ENCODE results near the gene GMDS.

Gene GMDS

DNA sequence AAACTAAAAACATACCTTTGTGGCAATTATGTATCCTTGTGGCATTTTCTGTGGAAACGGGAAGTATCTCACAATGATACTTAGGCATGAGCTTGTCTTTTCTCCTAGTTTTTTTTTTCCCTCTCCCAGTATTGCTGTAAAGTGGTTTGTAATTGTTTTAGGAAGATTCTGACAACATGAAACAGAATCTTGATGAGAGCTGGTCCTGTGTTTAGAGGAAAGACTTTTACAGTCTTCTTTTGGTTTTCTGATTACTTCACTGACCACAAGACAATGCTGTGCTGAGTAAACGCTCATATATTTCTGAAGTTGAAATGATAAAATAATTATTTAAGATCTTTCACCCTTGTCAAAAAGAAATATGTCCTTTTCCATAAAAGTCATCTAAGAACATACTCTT, 434.5 kb downstream of the GMDS start:
- no peak for DNase-seq (ENCODE audit: low read depth)

DNA sequence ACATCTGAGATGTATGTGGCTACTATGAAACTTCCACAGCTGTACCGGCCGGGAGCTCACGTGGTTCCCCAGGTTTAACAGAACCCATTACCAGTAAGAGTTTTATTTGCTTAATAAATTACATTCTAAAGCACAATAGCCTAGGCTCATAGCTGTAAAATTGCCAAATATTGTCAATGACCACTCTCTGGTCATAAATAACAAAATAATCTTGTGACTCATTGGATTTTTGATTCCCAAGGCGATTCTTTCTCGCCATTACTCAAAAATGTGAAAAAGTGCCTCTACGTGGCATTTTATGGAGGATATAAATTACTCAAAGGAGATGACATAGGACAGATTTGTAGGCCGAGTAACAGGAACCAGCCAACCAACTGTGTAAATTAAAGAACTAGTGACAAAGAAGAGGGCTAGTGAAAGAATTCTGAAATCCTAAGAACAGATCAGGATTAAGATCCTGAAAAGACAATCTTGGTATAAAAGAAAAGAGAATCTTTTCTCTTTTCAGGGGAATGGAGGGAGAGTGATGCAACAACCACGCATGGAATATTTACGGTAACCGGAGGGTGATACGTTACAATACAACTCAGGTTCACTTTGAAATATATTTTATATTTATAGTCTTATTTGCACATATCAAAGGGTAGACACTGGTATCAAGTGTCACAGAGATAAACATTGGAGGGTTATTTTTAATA, 436.0 kb downstream of the GMDS start:
- DNase-seq (ENCODE audit: low read depth): no peak
- H3K4me3 ChIP-seq (ENCODE audit: low read depth, low read length): no peak overlapping the region

More for the DNA sequence above, 434.5 kb downstream of the GMDS start:
- no peak overlapping the region for H3K4me3 ChIP-seq (ENCODE audit: low read depth, low read length)

DNA sequence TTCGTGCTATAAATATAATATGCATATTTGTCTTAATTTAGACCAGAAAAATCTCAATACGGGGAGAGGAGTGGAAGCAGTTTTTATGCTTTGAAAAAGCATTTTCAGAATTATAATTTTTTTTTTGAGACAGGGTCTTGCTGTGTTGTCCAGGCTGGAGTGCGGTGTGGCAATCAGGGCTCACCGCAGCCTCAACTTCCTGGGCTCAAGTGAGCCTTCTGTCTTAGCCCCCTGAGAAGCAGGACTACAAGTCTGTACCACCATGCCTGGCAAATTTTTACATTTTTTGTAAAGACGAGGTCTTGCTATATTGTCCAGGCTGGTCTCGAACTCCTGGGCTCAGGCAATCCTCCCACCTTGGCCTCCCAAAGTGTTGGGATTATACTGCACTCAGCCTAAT, 438.5 kb downstream of the GMDS start:
- no peak overlapping the region for H3K4me3 ChIP-seq (ENCODE audit: low read depth, low read length)
- no peak for DNase-seq (ENCODE audit: low read depth)

DNA sequence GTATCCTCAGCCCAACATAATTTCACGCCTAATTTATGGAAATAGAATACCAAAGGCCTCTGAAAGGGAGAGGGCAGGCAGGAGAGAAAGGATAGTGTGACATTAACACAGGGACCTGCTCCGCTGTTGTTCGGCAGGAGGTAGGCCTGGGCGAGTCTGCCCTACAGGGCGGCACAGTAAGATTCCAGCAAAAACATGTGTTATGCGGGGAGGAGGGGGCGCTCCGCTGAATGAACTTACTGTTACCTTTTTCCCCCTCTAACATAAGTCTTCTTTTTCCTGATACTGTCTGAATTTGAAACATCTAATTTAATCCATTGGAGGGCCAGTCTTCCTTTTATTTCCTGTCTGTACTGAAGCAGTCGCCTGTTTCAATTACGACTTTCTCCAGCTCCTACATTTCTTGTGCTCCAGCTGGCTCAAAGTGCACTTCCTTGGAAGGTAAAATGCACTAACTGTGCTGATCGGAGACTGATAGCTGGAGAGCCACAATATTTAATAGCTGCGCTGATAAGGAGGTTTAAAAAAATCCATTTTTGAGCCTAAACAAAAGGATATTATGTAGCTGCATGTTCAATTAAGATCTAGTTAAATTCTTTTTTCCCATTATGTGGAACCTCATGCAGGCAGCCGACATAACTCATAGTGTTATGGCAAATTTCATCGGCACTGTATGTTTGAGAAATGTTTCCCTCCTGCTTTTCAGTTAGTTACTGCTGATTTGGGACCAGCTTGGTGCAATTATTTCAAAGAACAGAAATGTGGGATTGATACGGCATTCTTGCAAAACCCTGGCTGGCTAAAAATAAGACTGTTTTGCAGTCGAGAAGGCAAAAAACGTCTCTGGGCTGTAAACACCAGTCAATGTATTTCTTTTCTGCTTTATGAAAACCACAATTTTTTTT, 442.7 kb downstream of the GMDS start:
- no peak overlapping the region for H3K4me3 ChIP-seq (ENCODE audit: low read depth, low read length)
- DNase-seq (ENCODE audit: low read depth): no peak

DNA sequence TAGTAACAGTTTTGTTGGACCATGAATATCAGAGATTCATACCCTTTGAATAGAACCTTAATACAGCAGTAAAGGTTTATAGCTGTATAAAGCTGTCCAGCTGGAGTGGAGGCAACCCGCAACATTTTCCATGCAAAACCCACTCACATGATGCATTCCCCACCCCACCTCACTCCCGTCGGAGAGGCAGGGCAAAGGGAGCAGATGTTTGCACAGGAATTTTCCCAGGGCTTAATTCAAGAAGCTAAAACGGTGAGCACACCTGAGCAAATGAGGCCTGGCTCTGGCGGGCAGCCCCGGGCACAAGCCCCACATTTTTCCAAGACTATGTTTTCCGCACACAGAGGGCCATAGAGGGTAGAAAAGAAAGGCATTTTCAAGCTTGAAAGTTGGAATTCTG, 444.0 kb downstream of the GMDS start:
- DNase-seq (ENCODE audit: low read depth): no peak
- H3K4me3 ChIP-seq (ENCODE audit: low read depth, low read length): no peak overlapping the region

DNA sequence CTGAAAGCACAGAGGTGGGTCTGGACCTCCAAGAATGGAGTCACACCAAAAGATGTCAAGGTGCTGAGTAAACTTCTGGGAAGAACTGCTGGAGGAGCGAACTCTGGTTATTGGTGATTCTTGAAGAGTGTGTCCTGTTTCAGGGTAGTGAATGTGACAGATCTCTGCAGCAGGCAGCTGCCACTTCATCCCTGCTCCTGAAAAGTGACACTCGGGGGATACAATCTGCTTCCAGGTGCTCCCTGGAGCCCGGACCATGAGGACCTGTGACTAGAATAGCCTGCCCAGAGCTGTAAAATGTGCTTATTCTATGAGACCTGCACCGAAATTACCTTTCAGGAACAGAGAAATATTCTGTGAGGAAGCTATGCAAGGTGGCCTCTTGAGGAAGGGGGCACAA, 444.6 kb downstream of the GMDS start:
- H3K4me3 ChIP-seq (ENCODE audit: low read depth, low read length): no peak overlapping the region
- no peak for DNase-seq (ENCODE audit: low read depth)

DNA sequence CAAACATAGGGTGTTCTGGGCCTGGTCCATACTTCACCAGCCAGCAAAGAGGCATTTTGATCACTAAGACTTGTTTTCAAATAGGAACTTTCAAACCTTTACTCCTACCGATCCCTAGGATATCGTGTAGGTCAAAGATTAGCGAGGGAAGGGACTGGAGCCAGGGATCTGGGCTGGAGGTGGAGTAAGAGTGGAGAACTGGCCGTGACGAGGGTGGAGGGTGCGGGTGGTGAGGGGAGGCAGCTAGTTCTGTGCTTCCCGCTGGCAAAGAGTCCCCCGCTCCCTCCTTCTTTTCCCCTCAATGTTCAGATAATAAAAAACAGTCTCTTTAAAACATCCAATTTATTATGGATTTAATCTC, 446.5 kb downstream of the GMDS start:
- no peak for DNase-seq (ENCODE audit: low read depth)
- H3K4me3 ChIP-seq (ENCODE audit: low read depth, low read length): no peak overlapping the region

DNA sequence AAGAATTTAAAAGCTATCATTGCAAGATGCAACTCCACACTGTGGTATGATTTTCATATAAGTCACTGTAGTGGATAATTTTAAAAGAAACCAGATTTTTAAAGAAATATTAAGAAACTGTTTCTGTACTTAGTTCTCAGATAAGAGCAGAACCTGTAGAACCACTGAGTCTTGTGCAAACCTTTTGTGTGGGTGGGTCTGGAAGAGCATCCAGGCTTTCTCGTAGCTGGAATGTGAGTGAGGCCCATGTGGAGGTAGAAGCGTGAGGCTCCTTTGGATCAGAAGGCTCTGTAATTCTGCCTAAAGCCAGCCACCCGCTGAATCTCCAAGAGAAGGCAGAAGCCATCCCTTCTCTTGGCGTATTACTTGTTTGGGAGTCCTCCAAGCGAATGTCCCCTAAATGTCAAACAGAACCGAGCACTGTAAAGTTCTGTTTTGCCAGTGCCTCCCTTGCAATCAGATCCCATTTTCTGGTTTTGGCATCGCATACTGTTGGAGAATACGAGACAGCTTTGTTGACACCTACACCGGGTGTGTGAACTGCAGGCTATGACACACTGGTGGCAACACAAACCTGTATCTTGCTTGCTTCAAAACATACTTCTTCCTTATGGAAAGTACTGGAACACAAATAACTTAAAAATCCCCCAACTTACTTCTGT, 447.0 kb downstream of the GMDS start:
- H3K4me3 ChIP-seq (ENCODE audit: low read depth, low read length): no peak overlapping the region
- DNase-seq (ENCODE audit: low read depth): no peak

DNA sequence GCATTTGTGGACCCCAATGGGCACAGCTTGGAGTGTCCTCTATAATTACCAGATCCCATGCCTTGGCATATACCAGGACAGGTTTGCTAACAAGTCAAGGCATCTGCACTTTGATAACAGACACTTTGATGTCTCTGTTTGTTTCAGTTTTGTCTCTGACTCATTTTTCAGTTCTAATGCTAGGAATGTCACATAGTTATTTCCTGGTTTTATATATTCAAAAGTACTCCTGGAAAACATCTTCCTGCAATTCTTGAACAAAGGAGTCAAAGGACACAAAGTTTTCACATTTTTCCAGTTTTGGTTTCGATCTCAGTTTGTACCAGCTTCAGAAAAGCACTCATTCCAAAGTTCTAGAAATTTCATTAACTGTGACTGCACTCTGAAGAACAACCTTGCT, 447.6 kb downstream of the GMDS start:
- DNase-seq (ENCODE audit: low read depth): no peak
- H3K4me3 ChIP-seq (ENCODE audit: low read depth, low read length): no peak overlapping the region

DNA sequence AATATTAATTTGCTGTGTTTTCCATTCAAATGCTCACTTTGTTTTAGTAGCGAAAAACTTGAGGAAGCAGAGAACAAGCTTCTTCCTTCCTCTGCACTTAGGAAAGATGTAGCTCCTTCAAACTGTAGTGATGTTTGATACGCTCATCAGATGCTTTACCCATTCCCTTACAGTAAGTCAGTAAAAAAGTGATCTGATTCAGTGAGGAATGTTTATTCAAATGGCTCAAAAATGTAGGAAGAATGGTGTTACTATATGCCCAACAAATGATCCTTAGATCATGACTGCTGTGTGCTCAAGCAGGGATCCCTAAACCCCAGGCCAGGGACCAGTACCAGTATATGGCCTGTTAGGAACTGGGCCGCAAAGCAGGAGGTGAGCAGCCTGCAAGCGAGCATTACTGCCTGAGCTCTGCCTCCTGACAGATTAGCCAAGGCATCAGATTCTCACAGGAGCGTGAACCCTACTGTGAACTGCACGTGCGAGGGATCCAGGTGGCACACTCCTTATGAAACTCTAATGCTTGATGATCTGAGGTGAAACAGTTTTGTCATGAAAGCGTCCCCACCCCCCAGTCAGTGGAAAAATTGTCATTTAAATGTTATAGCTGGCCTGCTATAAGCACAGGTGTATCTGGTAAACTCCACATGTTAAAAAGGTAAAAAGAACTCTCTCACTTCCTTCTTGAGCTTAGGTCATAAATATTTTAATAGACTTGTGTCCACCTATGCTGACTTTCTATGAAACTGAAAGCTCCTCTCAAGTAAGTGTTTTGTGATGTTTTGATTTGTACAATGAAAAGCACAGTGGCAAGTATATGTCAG, 448.5 kb downstream of the GMDS start:
- H3K4me3 ChIP-seq (ENCODE audit: low read depth, low read length): no peak overlapping the region
- no peak for DNase-seq (ENCODE audit: low read depth)

DNA sequence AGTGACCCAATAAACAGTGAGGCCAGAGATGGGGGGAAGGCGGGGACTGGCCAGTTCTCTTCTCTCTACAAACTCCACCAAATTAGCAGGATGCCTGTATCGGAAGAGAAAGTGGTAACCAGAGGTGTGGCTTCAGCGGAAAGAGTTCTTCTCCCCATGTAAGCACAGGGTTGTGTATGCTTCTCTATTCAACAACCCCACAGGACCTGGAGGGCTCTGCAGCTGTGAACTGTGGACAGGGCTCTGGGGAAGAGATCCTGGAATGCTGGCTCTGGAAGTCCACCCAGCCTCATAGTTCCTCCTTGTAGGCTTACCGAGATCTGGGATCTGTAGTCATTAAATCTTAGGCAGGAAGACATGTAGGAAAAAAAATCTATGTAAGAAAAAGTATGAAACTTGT, 449.5 kb downstream of the GMDS start:
- H3K4me3 ChIP-seq (ENCODE audit: low read depth, low read length): no peak overlapping the region
- no peak for DNase-seq (ENCODE audit: low read depth)

DNA sequence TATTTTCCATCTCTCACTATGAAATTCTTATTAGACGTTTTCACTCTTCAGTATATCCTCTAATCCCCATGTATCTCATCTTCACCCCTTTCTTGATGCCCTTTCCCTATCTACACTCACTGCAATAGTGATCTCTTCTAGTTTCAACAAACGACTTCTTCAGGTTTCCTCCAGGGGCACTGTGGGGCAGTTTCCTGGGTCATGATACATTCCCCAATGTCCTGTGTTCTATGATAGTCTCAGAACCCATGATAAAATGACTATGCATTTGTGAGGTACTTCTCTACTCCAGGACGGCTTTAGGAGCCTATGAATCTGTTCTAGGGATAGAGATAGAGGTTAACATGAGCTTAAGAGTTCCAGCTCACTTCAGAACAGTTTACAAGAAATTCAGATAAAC, 452.4 kb downstream of the GMDS start:
- no peak for DNase-seq (ENCODE audit: low read depth)
- no peak overlapping the region for H3K4me3 ChIP-seq (ENCODE audit: low read depth, low read length)

DNA sequence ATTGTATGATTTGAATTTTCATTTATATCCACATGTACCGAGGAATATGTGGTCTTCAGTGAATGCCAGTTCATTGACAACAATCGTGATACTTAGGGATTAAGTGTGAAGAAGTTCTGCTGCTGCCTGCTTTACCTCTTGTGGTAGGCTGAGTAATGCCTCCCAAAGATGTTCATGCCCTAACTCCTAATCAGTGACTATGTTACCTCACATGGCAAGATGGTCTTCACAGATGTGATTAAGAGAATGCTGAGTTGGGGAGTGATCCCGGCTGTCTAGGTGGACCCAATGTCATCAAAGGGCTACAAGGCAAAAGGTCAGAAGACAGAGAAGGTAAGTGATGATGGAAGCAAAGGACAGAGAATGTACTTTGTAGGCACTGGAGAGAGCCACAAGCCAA, 454.7 kb downstream of the GMDS start:
- no peak for DNase-seq (ENCODE audit: low read depth)
- no peak overlapping the region for H3K4me3 ChIP-seq (ENCODE audit: low read depth, low read length)

DNA sequence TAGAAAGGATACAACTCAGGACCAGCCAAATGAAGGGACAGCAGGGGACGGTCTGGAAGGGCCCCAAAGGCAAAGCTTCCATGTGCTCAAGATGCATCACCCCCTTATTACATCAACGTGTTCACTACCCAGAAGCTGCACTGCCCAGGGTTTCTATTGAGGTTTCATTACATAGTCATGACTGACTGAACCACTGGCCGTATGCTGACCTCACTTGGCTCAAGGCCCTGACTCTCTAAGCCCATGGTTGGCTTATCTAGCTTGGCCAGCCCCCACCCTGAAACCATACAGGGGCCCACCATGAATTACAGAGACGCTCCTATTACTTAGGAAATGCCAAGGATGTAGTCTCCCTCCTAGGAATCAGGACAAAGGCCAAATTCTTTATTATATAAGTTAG, 456.3 kb downstream of the GMDS start:
- DNase-seq (ENCODE audit: low read depth): no peak
- H3K4me3 ChIP-seq (ENCODE audit: low read depth, low read length): no peak overlapping the region

DNA sequence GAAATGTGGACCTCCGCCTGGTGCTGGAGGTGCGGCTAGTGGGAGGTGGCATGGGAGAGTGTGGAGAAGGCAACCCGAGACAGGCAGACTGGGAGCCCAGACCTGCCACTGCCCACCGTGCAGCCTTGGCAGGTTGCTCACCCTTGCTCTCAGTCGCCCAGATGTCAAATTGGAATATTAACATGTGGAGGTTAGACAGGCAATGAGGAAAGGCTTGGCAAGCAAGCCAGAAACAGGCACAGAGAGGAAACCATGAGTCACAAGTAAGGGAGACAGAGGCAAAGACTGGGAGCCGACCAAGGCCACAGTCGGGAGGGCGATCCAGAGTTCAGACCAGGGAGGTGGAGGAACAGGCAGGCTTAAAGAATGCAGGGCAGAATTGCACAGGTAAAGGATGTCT, 457.5 kb downstream of the GMDS start:
- H3K4me3 ChIP-seq (ENCODE audit: low read depth, low read length): no peak overlapping the region
- DNase-seq (ENCODE audit: low read depth): no peak

DNA sequence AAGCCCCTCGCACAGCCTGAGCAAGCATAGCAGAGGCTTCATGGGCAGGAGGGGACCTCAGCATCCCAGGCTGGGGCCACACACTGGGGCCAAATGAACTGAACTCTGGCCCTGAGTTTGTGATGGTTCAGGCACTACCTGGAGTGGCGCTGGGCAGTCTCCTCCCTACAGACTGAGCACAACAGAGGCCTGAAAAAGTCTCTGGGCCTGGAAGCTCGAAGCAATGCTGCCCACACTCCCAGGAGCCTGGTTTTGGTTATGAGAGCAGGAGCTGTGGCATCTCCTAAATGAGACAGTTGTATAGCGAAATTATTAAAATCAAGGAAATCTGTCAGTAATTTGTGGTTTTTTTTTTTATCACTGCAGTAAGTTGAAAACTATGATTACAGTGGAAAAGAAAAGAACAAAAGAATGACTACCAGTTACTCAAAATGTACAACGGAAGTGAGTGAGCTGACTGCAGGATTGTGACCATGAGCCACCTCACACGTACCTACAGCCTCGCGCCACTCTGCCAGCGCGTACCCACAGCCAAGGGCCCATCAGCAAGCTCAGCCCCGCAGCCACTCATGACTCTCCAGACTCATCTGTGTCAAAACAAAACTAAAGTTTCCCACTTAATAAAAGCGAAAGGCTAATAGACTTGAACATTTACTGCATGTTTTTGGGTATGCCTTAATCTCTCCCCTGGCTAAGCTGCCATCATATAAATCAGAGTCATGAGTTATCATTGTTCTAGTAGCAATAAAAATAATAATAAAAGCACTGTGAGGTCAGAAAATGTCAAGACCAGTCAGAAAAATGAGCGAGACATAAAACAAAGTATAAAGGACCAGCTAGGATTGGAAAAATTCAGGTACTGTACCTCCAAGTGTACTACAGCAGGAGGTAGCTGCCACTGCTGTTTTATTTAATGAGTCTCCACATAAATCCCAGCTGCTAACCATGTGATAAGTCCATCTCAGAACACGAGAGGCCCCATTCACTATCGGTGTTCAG, 458.7 kb downstream of the GMDS start:
- no peak for DNase-seq (ENCODE audit: low read depth)
- no peak overlapping the region for H3K4me3 ChIP-seq (ENCODE audit: low read depth, low read length)

DNA sequence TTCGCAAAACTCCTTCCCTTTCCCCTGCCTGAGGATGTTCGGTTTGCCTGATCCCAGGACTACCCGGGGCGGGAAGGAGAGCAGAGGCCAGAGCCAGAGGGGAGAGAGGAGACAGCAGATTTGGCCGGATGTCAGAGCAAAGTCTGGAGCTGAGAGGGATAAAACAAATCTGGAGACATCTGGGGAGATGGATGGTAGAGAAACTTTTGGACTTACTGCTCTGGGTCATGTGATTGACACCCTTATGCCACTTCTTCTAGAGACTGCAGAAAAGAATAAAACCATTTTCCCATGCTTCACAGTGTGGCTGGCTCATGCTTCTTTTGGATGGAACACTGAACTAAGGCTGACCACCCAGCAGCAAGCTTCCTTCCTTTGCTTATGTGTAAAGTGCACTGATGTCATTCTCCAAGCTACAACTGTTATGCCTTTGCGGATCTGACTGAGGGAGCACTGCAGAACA, 461.0 kb downstream of the GMDS start:
- no peak for DNase-seq (ENCODE audit: low read depth)
- no peak overlapping the region for H3K4me3 ChIP-seq (ENCODE audit: low read depth, low read length)

DNA sequence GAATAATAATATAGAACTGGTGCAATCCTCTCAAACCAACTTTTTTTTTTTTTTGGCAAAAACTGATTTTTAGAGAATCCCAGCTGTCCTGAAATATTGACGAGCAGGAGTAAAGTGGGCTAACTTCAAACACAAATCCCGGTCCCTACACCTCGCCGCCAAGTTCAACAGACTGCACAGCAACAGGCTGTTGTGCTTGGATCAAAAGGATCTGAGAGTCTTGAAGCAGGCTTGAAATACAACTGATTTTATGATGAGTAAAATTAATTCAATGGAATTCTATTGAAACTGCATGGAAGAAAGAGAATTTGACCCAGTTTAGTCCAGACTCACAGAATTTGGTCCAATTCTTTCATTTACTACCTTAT, 463.6 kb downstream of the GMDS start:
- no peak overlapping the region for H3K4me3 ChIP-seq (ENCODE audit: low read depth, low read length)
- no peak for DNase-seq (ENCODE audit: low read depth)

Data from skeletal muscle cell (primary cell).